Measurements from ENCODE around the gene SORL1. TPM values are rescaled to one million over a fixed set of nuclear protein-coding genes. Genes with fewer than 3 reads are reported as not detected.

Gene SORL1
- total RNA-seq, 4 donors from 2014 or later: 7.1 to 12.6 (median 10.6) TPM

GRCh38 chr11:121667836-121668235 lies 215.7 kb downstream of the SORL1 start:
- Histone ChIP-seq H3K4me1 (peaks cover 7 to 37% (median 11%) of the 10 kb centered on the region in 3 donors), H3K36me3 (no peaks in the 10 kb centered on the region), H3K27ac (no peak overlapping the region), H3K9me3 (no peaks in the 10 kb centered on the region), H3K27me3 (no peaks in the 10 kb centered on the region), H3K4me3 (no peak overlapping the region)
- no peak for TF ChIP-seq POLR2AphosphoS5 (IDR thresholded peaks at IDR 0.05)
- no peak for TF ChIP-seq CTCF (IDR thresholded peaks at IDR 0.05)
- no peak for TF ChIP-seq EP300 (IDR thresholded peaks at IDR 0.05)
- TF ChIP-seq POLR2A (IDR thresholded peaks at IDR 0.05): no peak
- ATAC-seq: no peak
- 83 to 86% methylated on average over 1 of the region's 1 CpG for WGBS, 2 donors (ENCODE audit: low coverage in 1 of 2)

- Histone ChIP-seq H3K36me3 (no peaks in the 10 kb centered on the region), H3K27ac (peak overlapping the region in 2 of 4 donors; percentile 81 to 87), H3K4me3 (no peak overlapping the region), H3K9me3 (no peaks in the 10 kb centered on the region), H3K27me3 (no peaks in the 10 kb centered on the region), H3K4me1 (peaks cover 15 to 51% (median 16%) of the 10 kb centered on the region in 3 donors)
- ATAC-seq: no peak
- 64 to 74% methylated on average over 4 of the region's 4 CpGs for WGBS, 2 donors (ENCODE audit: low coverage in 1 of 2)
- TF ChIP-seq POLR2AphosphoS5 (IDR thresholded peaks at IDR 0.05): no peak
- no peak for TF ChIP-seq POLR2A (IDR thresholded peaks at IDR 0.05)
- TF ChIP-seq EP300 (IDR thresholded peaks at IDR 0.05): no peak
- TF ChIP-seq CTCF (IDR thresholded peaks at IDR 0.05): no peak
Measured at GRCh38 chr11:121669422-121669821, 217.3 kb downstream of the SORL1 start.

- no peaks in the 10 kb centered on the region for H3K9me3 ChIP-seq
- H3K27ac ChIP-seq: peak overlapping the region; percentile 81 to 87 (median 82)
Measured at GRCh38 chr11:121670266-121670665, 218.2 kb downstream of the SORL1 start.

GRCh38 chr11:121670805-121671282 lies 218.7 kb downstream of the SORL1 start:
- WGBS, 2 donors (ENCODE audit: low coverage in 1 of 2): 14 to 35% methylated on average over 4 to 5 of the region's 5 CpGs
- peak overlapping the region; percentile 81 to 87 (median 82) for H3K27ac ChIP-seq
- H3K9me3 ChIP-seq: no peaks in the 10 kb centered on the region

More at GRCh38 chr11:121670266-121670665, 218.2 kb downstream of the SORL1 start:
- H3K4me1 ChIP-seq: peaks cover 15 to 51% (median 16%) of the 10 kb centered on the region in 3 donors
- 9 to 28% methylated on average over 2 to 3 of the region's 3 CpGs for WGBS, 2 donors (ENCODE audit: low coverage in 1 of 2)
- H3K27me3 ChIP-seq: no peaks in the 10 kb centered on the region
- no peak for ATAC-seq
- TF ChIP-seq CTCF (IDR thresholded peaks at IDR 0.05): no peak
- TF ChIP-seq POLR2AphosphoS5 (IDR thresholded peaks at IDR 0.05): no peak
- no peak for TF ChIP-seq EP300 (IDR thresholded peaks at IDR 0.05)
- TF ChIP-seq POLR2A (IDR thresholded peaks at IDR 0.05): no peak
- H3K4me3 ChIP-seq: no peak overlapping the region
- no peaks in the 10 kb centered on the region for H3K36me3 ChIP-seq

More at GRCh38 chr11:121670805-121671282, 218.7 kb downstream of the SORL1 start:
- H3K27me3 ChIP-seq: no peaks in the 10 kb centered on the region
- TF ChIP-seq POLR2AphosphoS5 (IDR thresholded peaks at IDR 0.05) (no peak), EP300 (IDR thresholded peaks at IDR 0.05) (no peak), POLR2A (IDR thresholded peaks at IDR 0.05) (no peak), CTCF (IDR thresholded peaks at IDR 0.05) (no peak)
- H3K4me3 ChIP-seq: peak overlapping the region in 1 of 2 donors; percentile 25
- ATAC-seq: no peak
- H3K4me1 ChIP-seq: peaks cover 15 to 51% (median 16%) of the 10 kb centered on the region in 3 donors
- no peaks in the 10 kb centered on the region for H3K36me3 ChIP-seq

Data from gastroesophageal sphincter (tissue), 4 donors.